ENCODE results near the gene SGSM2. TPM values are rescaled to one million over a fixed set of nuclear protein-coding genes. Genes with fewer than 3 reads are reported as not detected.

The SGSM2 gene
- total and polyA plus RNA-seq, 3 experiments from 2014 or later = 16.3 to 43.1 (median 39.8) TPM

DNA sequence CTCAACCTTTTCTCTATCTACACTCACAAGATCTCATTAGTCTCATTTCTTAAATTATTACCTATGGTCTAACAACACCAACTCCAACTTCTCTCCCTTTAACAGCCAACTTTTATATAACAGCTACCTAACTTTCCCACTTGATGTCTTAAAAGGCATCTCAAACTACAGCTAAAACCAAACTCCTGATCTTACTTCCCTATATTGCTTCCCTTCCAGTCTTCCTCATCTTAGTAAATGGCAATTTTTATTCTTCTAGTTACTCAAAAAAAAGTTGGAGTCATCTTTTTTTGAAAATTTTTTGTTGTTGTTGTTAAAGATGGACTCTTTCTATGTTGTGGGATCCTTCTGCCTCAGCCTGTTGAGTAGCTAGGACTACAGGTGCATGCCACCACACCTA, 18.2 kb upstream of the SGSM2 start:
- peaks cover 7 to 26% (median 15%) of the 10 kb centered on the region in 3 donors for H3K36me3 Mint-ChIP-seq
- no peaks in the 10 kb centered on the region for H3K4me1 Mint-ChIP-seq
- H3K27me3 ChIP-seq (ENCODE audit: insufficient read depth, low read length, poor library complexity, severe bottlenecking) = no peaks in the 10 kb centered on the region
- no peak overlapping the region for H3K4me3 Mint-ChIP-seq
- POLR2A ChIA-PET = no interaction called here
- H3K27ac Mint-ChIP-seq = no peak overlapping the region
- no peak overlapping the region for H3K4me3 ChIP-seq (ENCODE audit: low read length)
- no peak for DNase-seq
- H3K27me3 Mint-ChIP-seq = no peaks in the 10 kb centered on the region
- no peaks in the 10 kb centered on the region for H3K9me3 Mint-ChIP-seq
- H3K4me1 ChIP-seq (ENCODE audit: insufficient read depth, low read length) = no peaks in the 10 kb centered on the region
- H3K36me3 ChIP-seq (ENCODE audit: insufficient read depth, low read length) = peaks cover 14% of the 10 kb centered on the region
- CTCF ChIA-PET = no interaction called here
- no peak overlapping the region for H3K27ac ChIP-seq (ENCODE audit: low read depth, low read length)
- H3K9me3 ChIP-seq (ENCODE audit: low read length) = no peaks in the 10 kb centered on the region

DNA sequence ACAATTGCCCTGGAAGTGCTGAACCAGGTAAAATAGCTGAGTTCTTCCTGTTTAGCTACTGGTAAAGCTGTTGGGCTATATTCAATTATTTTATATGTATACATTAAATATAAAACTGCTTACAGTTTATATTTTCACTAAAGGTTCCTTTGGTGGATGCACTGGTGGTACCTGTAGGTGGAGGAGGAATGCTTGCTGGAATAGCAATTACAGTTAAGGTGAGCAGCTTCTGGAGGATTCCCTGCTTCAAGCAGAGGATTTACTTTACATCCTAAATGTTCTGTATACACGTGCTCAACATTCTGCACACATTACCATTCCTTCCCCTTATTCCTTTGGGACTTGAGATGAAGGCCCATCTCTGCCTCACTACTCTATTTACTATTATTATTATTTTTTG, 15.9 kb upstream of the SGSM2 start:
- Histone ChIP-seq H3K27ac (ENCODE audit: low read depth, low read length) (no peak overlapping the region), H3K4me3 (ENCODE audit: low read length) (no peak overlapping the region), H3K27me3 (ENCODE audit: insufficient read depth, low read length, poor library complexity, severe bottlenecking) (no peaks in the 10 kb centered on the region), H3K9me3 (ENCODE audit: low read length) (no peaks in the 10 kb centered on the region), H3K4me1 (ENCODE audit: insufficient read depth, low read length) (no peaks in the 10 kb centered on the region), H3K36me3 (ENCODE audit: insufficient read depth, low read length) (peaks cover 32% of the 10 kb centered on the region)
- DNase-seq = no peak
- ChIA-PET POLR2A (no interaction called here), CTCF (interaction anchor here (1.4 kb wide), 1 partner anchor 61 kb away, joined by 4 read pairs; no protein-coding TSS in a partner anchor)
- Mint-ChIP-seq H3K36me3 (peaks cover 10 to 45% (median 26%) of the 10 kb centered on the region in 3 donors), H3K4me3 (no peak overlapping the region), H3K4me1 (no peaks in the 10 kb centered on the region), H3K27me3 (no peaks in the 10 kb centered on the region), H3K27ac (no peak overlapping the region), H3K9me3 (no peaks in the 10 kb centered on the region)

DNA sequence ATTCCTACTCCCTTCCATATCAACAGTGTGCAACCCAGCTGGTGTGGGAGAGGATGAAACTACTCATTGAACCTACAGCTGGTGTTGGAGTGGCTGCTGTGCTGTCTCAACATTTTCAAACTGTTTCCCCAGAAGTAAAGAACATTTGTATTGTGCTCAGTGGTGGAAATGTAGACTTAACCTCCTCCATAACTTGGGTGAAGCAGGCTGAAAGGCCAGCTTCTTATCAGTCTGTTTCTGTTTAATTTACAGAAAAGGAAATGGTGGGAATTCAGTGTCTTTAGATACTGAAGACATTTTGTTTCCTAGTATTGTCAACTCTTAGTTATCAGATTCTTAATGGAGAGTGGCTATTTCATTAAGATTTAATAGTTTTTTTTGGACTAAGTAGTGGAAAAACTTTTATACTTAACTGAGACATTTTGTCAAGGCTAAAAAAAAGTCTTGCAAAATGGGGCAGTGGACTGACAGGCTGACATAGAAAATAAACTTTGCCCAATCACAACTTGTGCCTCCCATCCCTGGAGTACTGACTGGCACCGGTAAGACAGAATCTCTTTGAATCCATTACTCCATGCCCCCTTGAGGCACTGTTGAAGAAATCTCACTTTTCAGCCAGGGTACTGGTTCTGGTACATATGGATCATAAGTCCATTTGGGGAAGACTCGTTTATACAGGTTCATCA, 13.5 kb upstream of the SGSM2 start:
- Mint-ChIP-seq H3K4me1 (peaks cover 0 to 3% (median 0%) of the 10 kb centered on the region in 3 donors), H3K36me3 (peaks cover 10 to 54% (median 28%) of the 10 kb centered on the region in 3 donors), H3K4me3 (no peak overlapping the region), H3K27me3 (no peaks in the 10 kb centered on the region), H3K27ac (no peak overlapping the region), H3K9me3 (no peaks in the 10 kb centered on the region)
- H3K27ac ChIP-seq (ENCODE audit: low read depth, low read length) = no peak overlapping the region
- H3K9me3 ChIP-seq (ENCODE audit: low read length) = no peaks in the 10 kb centered on the region
- no peaks in the 10 kb centered on the region for H3K4me1 ChIP-seq (ENCODE audit: insufficient read depth, low read length)
- no peak for DNase-seq
- no peak overlapping the region for H3K4me3 ChIP-seq (ENCODE audit: low read length)
- H3K27me3 ChIP-seq (ENCODE audit: insufficient read depth, low read length, poor library complexity, severe bottlenecking) = no peaks in the 10 kb centered on the region
- H3K36me3 ChIP-seq (ENCODE audit: insufficient read depth, low read length) = peaks cover 32% of the 10 kb centered on the region
- ChIA-PET POLR2A (no interaction called here), CTCF (interaction anchor here (0.8 to 2.2 kb wide), 2 partner anchors 20 to 29 kb away, joined by 3 to 5 read pairs; partner anchors contain the start of genes SMG6 and SRR)

DNA sequence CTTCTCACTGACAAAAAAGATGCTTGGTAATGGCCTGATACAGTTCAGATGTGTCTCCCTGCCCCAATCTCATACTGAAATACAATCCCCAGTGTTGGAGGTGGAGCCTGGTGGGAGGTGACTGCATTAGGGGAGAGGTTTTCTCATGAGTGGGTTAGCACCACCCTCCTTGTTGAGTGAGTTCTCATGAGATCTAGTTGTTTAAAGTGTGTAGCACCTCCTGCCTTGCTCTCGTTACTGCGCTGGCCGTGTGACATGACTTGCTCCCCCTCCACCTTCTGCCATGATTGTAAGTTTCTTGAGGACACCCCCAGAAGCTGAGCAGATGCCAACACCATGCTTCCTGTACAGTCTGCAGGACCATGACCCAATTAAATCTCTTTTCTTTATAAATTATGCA, 6.0 kb upstream of the SGSM2 start:
- H3K9me3 Mint-ChIP-seq = no peaks in the 10 kb centered on the region
- CTCF ChIA-PET = interaction anchor here (2.5 kb wide), 1 partner anchor 22 kb away, joined by 6 read pairs; no protein-coding TSS in a partner anchor
- no peak for DNase-seq
- H3K36me3 ChIP-seq (ENCODE audit: insufficient read depth, low read length) = peaks cover 60% of the 10 kb centered on the region
- peaks cover 21 to 25% (median 24%) of the 10 kb centered on the region in 3 donors for H3K4me1 Mint-ChIP-seq
- H3K9me3 ChIP-seq (ENCODE audit: low read length) = no peaks in the 10 kb centered on the region
- no peak overlapping the region for H3K4me3 ChIP-seq (ENCODE audit: low read length)
- POLR2A ChIA-PET = no interaction called here
- H3K27ac Mint-ChIP-seq = no peak overlapping the region
- H3K4me3 Mint-ChIP-seq = no peak overlapping the region
- H3K27me3 ChIP-seq (ENCODE audit: insufficient read depth, low read length, poor library complexity, severe bottlenecking) = no peaks in the 10 kb centered on the region
- peaks cover 10 to 19% (median 10%) of the 10 kb centered on the region in 3 donors for H3K36me3 Mint-ChIP-seq
- H3K4me1 ChIP-seq (ENCODE audit: insufficient read depth, low read length) = peaks cover 14% of the 10 kb centered on the region
- H3K27ac ChIP-seq (ENCODE audit: low read depth, low read length) = no peak overlapping the region
- no peaks in the 10 kb centered on the region for H3K27me3 Mint-ChIP-seq

DNA sequence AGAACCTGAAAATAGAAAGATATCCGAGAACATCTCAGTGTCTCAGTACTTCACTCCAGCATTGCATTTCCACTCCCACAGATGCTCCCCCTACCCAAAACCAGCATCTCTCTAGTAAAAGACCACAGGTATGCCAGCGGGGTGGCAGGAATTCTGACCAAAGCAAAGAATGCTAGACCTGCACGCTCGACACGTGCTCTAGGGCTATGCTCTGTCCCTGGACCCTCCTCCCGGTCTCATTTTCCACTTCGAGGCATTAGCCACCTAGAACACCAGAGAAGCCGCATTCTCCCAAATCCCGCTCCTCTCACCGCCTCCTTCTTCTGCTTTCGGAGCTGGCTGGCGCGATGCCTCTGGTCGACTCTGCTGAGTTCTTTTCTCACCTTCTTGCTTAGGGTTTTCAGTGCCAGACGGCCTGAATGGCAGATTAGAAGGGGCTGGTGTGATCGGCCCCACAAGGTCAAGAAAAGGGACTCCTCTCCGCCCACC, 1.5 kb upstream of the SGSM2 start:
- peaks cover 43% of the 10 kb centered on the region for H3K36me3 ChIP-seq (ENCODE audit: insufficient read depth, low read length)
- POLR2A ChIA-PET = interaction anchor here (0.7 to 3.4 kb wide), 7 partner anchors 12 to 281 kb away, joined by 3 to 24 read pairs (median 5); partner anchors contain the start of genes HIC1, MNT, SMG6 and SRR
- peak overlapping the region; percentile 64 for H3K27ac ChIP-seq (ENCODE audit: low read depth, low read length)
- no peak for DNase-seq
- H3K27ac Mint-ChIP-seq = peak overlapping the region in 7 of 8 donors; percentile 89 to 98 (median 96)
- H3K9me3 ChIP-seq (ENCODE audit: low read length) = no peaks in the 10 kb centered on the region
- H3K9me3 Mint-ChIP-seq = no peaks in the 10 kb centered on the region
- peak overlapping the region; percentile 98 for H3K4me3 ChIP-seq (ENCODE audit: low read length)
- peaks cover 3 to 7% (median 7%) of the 10 kb centered on the region in 3 donors for H3K36me3 Mint-ChIP-seq
- peaks cover 20% of the 10 kb centered on the region for H3K4me1 ChIP-seq (ENCODE audit: insufficient read depth, low read length)
- H3K4me1 Mint-ChIP-seq = peaks cover 30 to 35% (median 31%) of the 10 kb centered on the region in 3 donors
- H3K4me3 Mint-ChIP-seq = peak overlapping the region in 6 of 7 donors; percentile 93 to 99 (median 98)
- H3K27me3 Mint-ChIP-seq = no peaks in the 10 kb centered on the region
- H3K27me3 ChIP-seq (ENCODE audit: insufficient read depth, low read length, poor library complexity, severe bottlenecking) = no peaks in the 10 kb centered on the region
- CTCF ChIA-PET = interaction anchor here (1.0 to 3.4 kb wide), 7 partner anchors 9 to 281 kb away, joined by 3 to 20 read pairs (median 5); partner anchors contain the start of gene HIC1

DNA sequence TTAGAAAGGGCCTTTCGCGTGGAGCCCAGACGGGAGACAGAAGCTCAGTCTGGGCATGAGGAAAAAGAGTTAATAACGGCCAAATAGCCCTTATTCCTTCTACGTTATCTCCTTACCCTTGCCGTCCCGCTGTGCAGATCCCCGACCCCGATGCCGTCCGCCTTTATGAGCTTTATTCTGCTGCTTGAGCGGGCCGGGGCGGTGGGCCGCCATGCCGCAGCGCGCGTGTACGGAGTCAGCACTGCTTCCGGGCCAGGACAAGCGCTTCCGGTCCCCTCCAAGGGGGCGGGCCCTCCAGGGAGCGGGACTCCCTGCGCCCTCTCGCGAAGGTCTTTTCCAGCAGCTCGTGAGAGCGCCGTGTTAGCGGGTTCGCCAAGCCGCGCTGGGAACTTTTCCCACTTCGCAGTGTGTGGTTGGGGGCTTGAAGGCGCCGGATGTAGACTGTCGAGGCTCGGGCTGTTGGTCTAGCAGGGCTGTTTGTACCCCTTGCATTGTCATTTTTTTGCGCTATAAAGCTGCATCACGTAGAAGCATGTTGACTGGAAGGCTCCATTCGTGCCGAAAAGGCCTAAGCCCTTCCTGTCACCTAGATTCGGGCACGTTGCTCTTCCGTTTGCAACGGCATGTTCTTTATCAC, 968 bp upstream of the SGSM2 start, which contains the start of gene TSR1:
TSR1 (minus strand) TSS at position 243 of the 637 bp plus-strand sequence; CDS start at position 213, 30 bp downstream.
- Histone ChIP-seq H3K27me3 (ENCODE audit: insufficient read depth, low read length, poor library complexity, severe bottlenecking) (no peaks in the 10 kb centered on the region), H3K9me3 (ENCODE audit: low read length) (no peaks in the 10 kb centered on the region), H3K27ac (ENCODE audit: low read depth, low read length) (peak within 1 kb of the TSS; percentile 64), H3K4me3 (ENCODE audit: low read length) (peak within 1 kb of the TSS; percentile 98), H3K36me3 (ENCODE audit: insufficient read depth, low read length) (peaks cover 37% of the 10 kb centered on the region), H3K4me1 (ENCODE audit: insufficient read depth, low read length) (peaks cover 20% of the 10 kb centered on the region)
- H3K27me3 Mint-ChIP-seq = no peaks in the 10 kb centered on the region
- no peaks in the 10 kb centered on the region for H3K9me3 Mint-ChIP-seq
- H3K4me1 Mint-ChIP-seq = peaks cover 30 to 35% (median 31%) of the 10 kb centered on the region in 3 donors
- H3K36me3 Mint-ChIP-seq = peaks cover 3 to 7% (median 4%) of the 10 kb centered on the region in 3 donors
- peak within 1 kb of the TSS in 7 of 8 donors; percentile 89 to 98 (median 96) for H3K27ac Mint-ChIP-seq
- ChIA-PET CTCF (interaction anchor here (1.0 to 3.4 kb wide), 7 partner anchors 10 to 282 kb away, joined by 3 to 20 read pairs (median 5); partner anchors contain the start of gene HIC1), POLR2A (interaction anchor here (0.7 to 3.4 kb wide), 7 partner anchors 12 to 282 kb away, joined by 3 to 24 read pairs (median 5); partner anchors contain the start of genes HIC1, MNT, SMG6 and SRR)
- peak within 1 kb of the TSS in 6 of 7 donors; percentile 93 to 99 (median 98) for H3K4me3 Mint-ChIP-seq
- DNase-seq = peak; percentile 84 to 92 (median 85)

DNA sequence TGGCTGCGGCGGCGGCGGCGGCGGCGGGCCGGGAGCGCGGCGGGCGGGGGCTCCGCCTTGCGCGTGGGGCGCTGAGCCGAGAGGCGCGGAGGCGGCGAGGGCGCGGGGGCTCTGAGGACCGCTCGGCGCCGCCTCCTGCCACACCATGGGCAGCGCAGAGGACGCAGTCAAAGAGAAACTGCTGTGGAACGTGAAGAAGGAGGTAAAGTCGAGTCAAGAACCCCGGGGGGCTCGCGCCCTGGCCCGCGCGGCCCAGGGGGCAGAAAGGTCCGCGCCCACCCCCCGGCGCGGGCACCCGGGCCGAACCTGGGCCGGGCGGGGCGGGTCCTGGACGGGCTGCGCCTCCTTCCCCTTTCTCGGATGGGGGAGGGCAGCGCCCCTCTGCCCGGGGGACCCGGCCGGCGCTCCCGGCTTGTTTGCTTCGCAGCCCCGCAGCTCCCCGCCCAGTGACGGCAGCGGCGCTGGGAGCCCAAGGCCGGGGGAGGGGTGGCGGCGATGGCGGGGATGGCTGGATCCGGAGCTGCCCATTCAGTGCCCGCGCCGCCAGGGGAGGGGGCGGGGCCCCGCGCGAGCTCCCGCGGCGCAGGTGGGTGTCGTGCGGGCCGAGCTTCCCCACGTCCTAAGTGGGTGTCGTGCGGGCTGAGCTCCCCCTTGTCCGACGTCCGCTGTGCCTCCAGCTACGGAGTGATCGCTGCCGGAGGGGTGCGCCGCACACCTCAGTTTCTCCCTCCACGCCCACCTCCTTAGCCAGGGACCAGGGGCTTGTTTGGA, 428 bp downstream of the SGSM2 start:
- Mint-ChIP-seq H3K27ac (peak overlapping the region in 7 of 8 donors; percentile 85 to 93 (median 89)), H3K36me3 (peaks cover 3 to 18% (median 7%) of the 10 kb centered on the region in 3 donors), H3K27me3 (no peaks in the 10 kb centered on the region), H3K9me3 (no peaks in the 10 kb centered on the region), H3K4me1 (peaks cover 30 to 43% (median 31%) of the 10 kb centered on the region in 3 donors), H3K4me3 (peak overlapping the region; percentile 93 to 99 (median 97))
- POLR2A ChIA-PET = interaction anchor here (0.7 to 3.4 kb wide), 4 partner anchors 15 to 63 kb away, joined by 3 to 24 read pairs (median 6); partner anchors contain the start of genes MNT, SMG6 and SRR
- CTCF ChIA-PET = interaction anchor here (1.3 to 3.4 kb wide), 4 partner anchors 11 to 281 kb away, joined by 6 to 18 read pairs (median 8); no protein-coding TSS in a partner anchor
- Histone ChIP-seq H3K4me1 (ENCODE audit: insufficient read depth, low read length) (peaks cover 20% of the 10 kb centered on the region), H3K9me3 (ENCODE audit: low read length) (no peaks in the 10 kb centered on the region), H3K36me3 (ENCODE audit: insufficient read depth, low read length) (peaks cover 25% of the 10 kb centered on the region), H3K27ac (ENCODE audit: low read depth, low read length) (peak overlapping the region; percentile 54), H3K4me3 (ENCODE audit: low read length) (peak overlapping the region; percentile 56), H3K27me3 (ENCODE audit: insufficient read depth, low read length, poor library complexity, severe bottlenecking) (no peaks in the 10 kb centered on the region)
- DNase-seq = peak; percentile 33 to 74 (median 60)
